ENCODE results near the gene PIK3C2G. TPM values are rescaled to one million over a fixed set of nuclear protein-coding genes. Genes with fewer than 3 reads are reported as not detected.
A peak's percentile ranks its signal among the peaks of the same experiment; 100 is the strongest.

PIK3C2G gene
- total and polyA plus RNA-seq, 8 donors = 0.29 to 191 (median 48.7) TPM

- H3K36me3 ChIP-seq = no peaks in the 10 kb centered on the region
- H3K4me3 ChIP-seq = no peak overlapping the region
- intact Hi-C loops (cut with DNase I; ENCODE audit: low total_unique reads) = no loop called here
- H3K27ac ChIP-seq = no peak overlapping the region
- H3K27me3 ChIP-seq = no peaks in the 10 kb centered on the region
- WGBS, 5 donors = 59 to 77% (median 70%) methylated on average over 2 of the region's 2 CpGs
- TF ChIP-seq EP300 (IDR thresholded peaks at IDR 0.05) (no peak), POLR2AphosphoS5 (IDR thresholded peaks at IDR 0.05) (no peak), POLR2A (IDR thresholded peaks at IDR 0.05) (no peak)
- TF ChIP-seq, protein P1, sequence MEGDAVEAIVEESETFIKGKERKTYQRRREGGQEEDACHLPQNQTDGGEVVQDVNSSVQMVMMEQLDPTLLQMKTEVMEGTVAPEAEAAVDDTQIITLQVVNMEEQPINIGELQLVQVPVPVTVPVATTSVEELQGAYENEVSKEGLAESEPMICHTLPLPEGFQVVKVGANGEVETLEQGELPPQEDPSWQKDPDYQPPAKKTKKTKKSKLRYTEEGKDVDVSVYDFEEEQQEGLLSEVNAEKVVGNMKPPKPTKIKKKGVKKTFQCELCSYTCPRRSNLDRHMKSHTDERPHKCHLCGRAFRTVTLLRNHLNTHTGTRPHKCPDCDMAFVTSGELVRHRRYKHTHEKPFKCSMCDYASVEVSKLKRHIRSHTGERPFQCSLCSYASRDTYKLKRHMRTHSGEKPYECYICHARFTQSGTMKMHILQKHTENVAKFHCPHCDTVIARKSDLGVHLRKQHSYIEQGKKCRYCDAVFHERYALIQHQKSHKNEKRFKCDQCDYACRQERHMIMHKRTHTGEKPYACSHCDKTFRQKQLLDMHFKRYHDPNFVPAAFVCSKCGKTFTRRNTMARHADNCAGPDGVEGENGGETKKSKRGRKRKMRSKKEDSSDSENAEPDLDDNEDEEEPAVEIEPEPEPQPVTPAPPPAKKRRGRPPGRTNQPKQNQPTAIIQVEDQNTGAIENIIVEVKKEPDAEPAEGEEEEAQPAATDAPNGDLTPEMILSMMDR (IDR thresholded peaks at IDR 0.05) = no peak
- no peak for DNase-seq
- H3K9me3 ChIP-seq = peaks cover 0 to 40% (median 9%) of the 10 kb centered on the region in 4 donors
- H3K4me1 ChIP-seq = no peaks in the 10 kb centered on the region
These were observed 396.9 kb downstream of the PIK3C2G start for GRCh38 chr12:18658179-18658578.

- TF ChIP-seq POLR2AphosphoS5 (IDR thresholded peaks at IDR 0.05) = no peak
- TF ChIP-seq, protein P1 (IDR thresholded peaks at IDR 0.05) = no peak
- TF ChIP-seq POLR2A (IDR thresholded peaks at IDR 0.05) = no peak
- no peak for TF ChIP-seq EP300 (IDR thresholded peaks at IDR 0.05)
- DNase-seq = no peak
These were observed 397.5 kb downstream of the PIK3C2G start for GRCh38 chr12:18658829-18659228.

DNA sequence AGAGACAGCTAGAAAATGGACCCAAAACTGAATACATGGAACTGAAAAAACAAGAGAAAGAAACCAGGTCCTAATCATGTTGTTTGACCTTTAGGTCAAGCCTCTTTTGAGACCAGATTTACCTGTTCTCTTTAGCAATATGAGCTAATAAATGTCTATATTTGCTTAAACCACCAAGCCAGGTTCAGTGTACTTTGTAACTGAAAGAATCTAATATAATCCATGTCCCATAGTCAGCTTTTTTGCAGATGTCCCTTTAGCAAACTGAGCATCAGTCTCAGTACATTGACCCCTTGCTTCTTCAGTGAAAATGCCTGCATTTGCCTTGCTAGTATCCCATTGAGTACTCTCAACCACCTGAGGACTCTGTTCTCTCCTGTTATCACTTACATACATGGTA, 414.8 kb downstream of the PIK3C2G start:
- Histone ChIP-seq H3K9me3 (no peaks in the 10 kb centered on the region), H3K27ac (no peak overlapping the region), H3K27me3 (no peaks in the 10 kb centered on the region), H3K36me3 (no peaks in the 10 kb centered on the region), H3K4me3 (no peak overlapping the region), H3K4me1 (peaks cover 0 to 8% (median 4%) of the 10 kb centered on the region in 4 donors)
- TF ChIP-seq POLR2AphosphoS5 (IDR thresholded peaks at IDR 0.05) = no peak
- TF ChIP-seq EP300 (IDR thresholded peaks at IDR 0.05) = no peak
- TF ChIP-seq POLR2A (IDR thresholded peaks at IDR 0.05) = no peak
- TF ChIP-seq, protein P1 (IDR thresholded peaks at IDR 0.05) = no peak
- intact Hi-C loops (cut with DNase I; ENCODE audit: low total_unique reads) = no loop called here
- peak in 1 of 2 donors; percentile 63 for DNase-seq

More at GRCh38 chr12:18658829-18659228, 397.5 kb downstream of the PIK3C2G start:
- intact Hi-C loops (cut with DNase I; ENCODE audit: low total_unique reads) = no loop called here
- H3K27me3 ChIP-seq = no peaks in the 10 kb centered on the region
- H3K9me3 ChIP-seq = peaks cover 0 to 40% (median 9%) of the 10 kb centered on the region in 4 donors
- H3K27ac ChIP-seq = no peak overlapping the region
- no peak overlapping the region for H3K4me3 ChIP-seq
- H3K36me3 ChIP-seq = no peaks in the 10 kb centered on the region
- H3K4me1 ChIP-seq = no peaks in the 10 kb centered on the region

DNA sequence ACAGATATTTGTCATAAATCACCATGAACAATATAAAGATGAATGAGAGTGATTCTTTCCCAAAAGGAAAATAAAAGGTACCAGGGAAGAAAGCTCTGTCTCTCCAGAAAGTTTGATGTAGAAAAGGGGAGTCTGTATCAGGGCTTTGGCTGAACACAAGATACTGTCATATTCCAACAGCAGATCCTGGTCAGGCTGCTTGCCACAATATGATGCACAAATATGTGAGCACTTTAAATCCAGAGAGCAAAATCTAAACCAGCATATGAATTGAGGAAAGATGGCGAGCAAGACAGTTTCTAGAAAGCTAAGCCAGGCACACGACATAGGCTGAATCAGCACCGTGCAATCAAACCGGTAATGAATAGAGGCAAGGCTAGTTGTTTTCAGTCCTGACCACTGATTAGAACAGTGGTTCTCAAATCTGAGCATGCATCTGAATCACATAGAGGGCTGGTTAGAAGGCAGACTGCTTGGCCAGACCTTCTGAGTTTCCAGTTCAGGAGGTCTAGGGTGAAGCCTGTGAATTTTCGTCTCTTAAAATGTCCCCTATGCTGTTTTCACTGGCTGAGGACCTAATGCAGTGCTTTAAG, 415.8 kb downstream of the PIK3C2G start:
- no peaks in the 10 kb centered on the region for H3K9me3 ChIP-seq
- TF ChIP-seq, protein P1 (IDR thresholded peaks at IDR 0.05) = no peak
- TF ChIP-seq EP300 (IDR thresholded peaks at IDR 0.05) = no peak
- TF ChIP-seq POLR2A (IDR thresholded peaks at IDR 0.05) = no peak
- TF ChIP-seq POLR2AphosphoS5 (IDR thresholded peaks at IDR 0.05) = no peak
- 66 to 81% (median 73%) methylated on average over 5 of the region's 5 CpGs for WGBS, 5 donors
- no peaks in the 10 kb centered on the region for H3K36me3 ChIP-seq
- H3K4me1 ChIP-seq = peaks cover 0 to 8% (median 4%) of the 10 kb centered on the region in 4 donors
- peak in 1 of 2 donors; percentile 38 for DNase-seq
- no peaks in the 10 kb centered on the region for H3K27me3 ChIP-seq
- no peak overlapping the region for H3K27ac ChIP-seq
- intact Hi-C loops (cut with DNase I; ENCODE audit: low total_unique reads) = no loop called here
- no peak overlapping the region for H3K4me3 ChIP-seq

Measured in stomach (tissue), 9 donors.